Gastrocnemius medialis (tissue), 4 donors: Measurements from ENCODE around the gene CHRDL1. TPM values are rescaled to one million over a fixed set of nuclear protein-coding genes. Genes with fewer than 3 reads are reported as not detected.

ENCODE experiments used
- ATAC-seq, 2 donors: fragments of 150-250 bp; one replicate each; pipeline ENCODE4 v1.9.1; 2016
- DNase-seq, 2 donors: peaks; one replicate each; pipeline ENCODE4 v3.0.0-alpha.2; 2019
- H3K27ac ChIP-seq, 4 donors: fragments of 200-600 bp; sonication (generic); 1 replicate in 1 of 4; 2 replicates in 3 of 4; pipeline ENCODE4 v1.5.1; 2016 to 2018; ENCODE audit warnings: mild to moderate bottlenecking in 2 of 4, moderate library complexity in 1 of 4
- H3K27me3 ChIP-seq, 3 donors: fragments of 200-600 bp; sonication (generic) in 2 of 3; 1 replicate in 1 of 3; 2 replicates in 2 of 3; pipeline versions ENCODE4 v1.5.1 to v1.6.0; 2016 to 2019; ENCODE audit warnings: mild to moderate bottlenecking in 1 of 3, moderate library complexity in 1 of 3
- H3K36me3 ChIP-seq, 2 donors: fragments of 200-600 bp; sonication (generic) in 1 of 2; one replicate each; pipeline ENCODE4 v1.5.1; 2017 to 2018
- H3K4me1 ChIP-seq, 2 donors: fragments of 200-600 bp; sonication (generic) in 1 of 2; one replicate each; pipeline ENCODE4 v1.5.1; 2016 to 2017; ENCODE audit warnings: mild to moderate bottlenecking in 2 of 2
- H3K4me3 ChIP-seq, 4 donors: fragments of 200-600 bp; sonication (generic) in 3 of 4; 1 replicate in 1 of 4; 2 replicates in 3 of 4; pipeline ENCODE4 v1.5.1; 2016 to 2019; ENCODE audit warnings: mild to moderate bottlenecking in 2 of 4
- H3K9me3 ChIP-seq, 3 donors: fragments of 200-600 bp; sonication (generic) in 2 of 3; 1 replicate in 1 of 3; 2 replicates in 2 of 3; pipeline ENCODE4 v1.5.1; 2016 to 2019
- POLR2A ChIP-seq, 2 donors: fragments of 450-650 bp; IDR thresholded peaks; one replicate each; pipeline ENCODE4 v1.6.1; 2017; ENCODE audit warnings: antibody characterized with exemption in 2 of 2, mild to moderate bottlenecking in 2 of 2, moderate library complexity in 2 of 2
- in situ Hi-C, 4 donors: fragments of 200-750 bp; cut with MboI; loops; one replicate each; pipeline versions ENCODE4 v1.15.0 to v1.8.0; 2017; ENCODE audit warnings: low sequenced_read_pairs in 4 of 4
- intact Hi-C: fragments of 100-400 bp; cut with DNase I; formaldehyde crosslinking; loops from one replicate; pipeline ENCODE4 v1.15.1; 2023; ENCODE audit warnings: low total_unique reads
- total RNA-seq, 4 donors: library from RNA; depleted of rRNA; stranded (reverse); fragments of >200 nt; gene quantifications; one replicate each; pipeline versions ENCODE4 v1.1.0 to v1.2.3, GENCODE V29; 2016
- TF ChIP-seq, protein P1 (sequence below), 5 experiments: fragments of 450-650 bp in 3 of 5; fragments of 200-600 bp in 2 of 5; sonication (generic) in 2 of 5; IDR thresholded peaks in 4 of 5; conservative IDR thresholded peaks in 1 of 5; 1 replicate in 4 of 5; 2 replicates in 1 of 5; pipeline ENCODE4 v1.5.1; 2016 to 2019; ENCODE audit warnings: antibody characterized with exemption in 5 of 5, mild to moderate bottlenecking in 3 of 5, moderate library complexity in 3 of 5

Gene CHRDL1
- total RNA-seq, 4 donors from 2014 or later = 2.7 to 5.5 (median 3.0) TPM

DNA sequence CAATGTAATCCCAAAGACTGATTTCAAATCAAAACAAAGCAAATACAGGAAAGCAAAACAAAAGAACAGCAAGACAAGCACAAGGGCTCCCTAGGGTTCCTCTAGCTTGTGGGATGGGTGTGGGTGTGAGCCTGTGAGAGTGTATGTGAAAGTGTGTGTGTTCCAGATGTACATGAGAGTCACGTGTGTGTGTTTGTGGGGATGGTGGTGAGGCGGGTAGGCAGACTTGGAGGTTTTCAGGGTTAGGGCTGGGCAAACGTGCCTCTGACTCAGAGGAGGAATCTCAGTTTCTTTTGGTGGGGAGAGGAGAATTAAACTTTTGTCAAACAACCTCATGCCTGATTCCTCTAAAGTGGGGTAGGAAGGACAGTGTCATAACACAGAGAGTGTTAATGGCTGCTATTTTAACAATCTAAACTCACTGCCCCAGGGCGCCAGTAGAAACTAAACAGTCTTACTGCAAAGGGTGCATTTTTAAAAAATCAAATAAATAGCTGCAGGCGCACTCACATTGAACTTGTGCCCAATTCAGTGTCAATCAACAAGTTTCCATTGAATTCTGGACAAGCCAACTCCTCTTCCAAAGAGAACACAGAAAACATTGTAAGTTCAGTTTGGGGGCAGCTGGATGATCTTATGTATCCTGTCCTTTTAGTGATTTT lies 51.8 kb downstream of the CHRDL1 start:
- H3K9me3 ChIP-seq = no peaks in the 10 kb centered on the region
- no peaks in the 10 kb centered on the region for H3K4me1 ChIP-seq
- no peaks in the 10 kb centered on the region for H3K27me3 ChIP-seq
- no peak overlapping the region for H3K27ac ChIP-seq
- ATAC-seq (no peak), DNase-seq (no peak)
- intact Hi-C loops (no loop called here), in situ Hi-C loops (no loop called here)
- H3K36me3 ChIP-seq = no peaks in the 10 kb centered on the region
- no peak for TF ChIP-seq POLR2A (IDR thresholded peaks at IDR 0.05)
- TF ChIP-seq, protein P1, sequence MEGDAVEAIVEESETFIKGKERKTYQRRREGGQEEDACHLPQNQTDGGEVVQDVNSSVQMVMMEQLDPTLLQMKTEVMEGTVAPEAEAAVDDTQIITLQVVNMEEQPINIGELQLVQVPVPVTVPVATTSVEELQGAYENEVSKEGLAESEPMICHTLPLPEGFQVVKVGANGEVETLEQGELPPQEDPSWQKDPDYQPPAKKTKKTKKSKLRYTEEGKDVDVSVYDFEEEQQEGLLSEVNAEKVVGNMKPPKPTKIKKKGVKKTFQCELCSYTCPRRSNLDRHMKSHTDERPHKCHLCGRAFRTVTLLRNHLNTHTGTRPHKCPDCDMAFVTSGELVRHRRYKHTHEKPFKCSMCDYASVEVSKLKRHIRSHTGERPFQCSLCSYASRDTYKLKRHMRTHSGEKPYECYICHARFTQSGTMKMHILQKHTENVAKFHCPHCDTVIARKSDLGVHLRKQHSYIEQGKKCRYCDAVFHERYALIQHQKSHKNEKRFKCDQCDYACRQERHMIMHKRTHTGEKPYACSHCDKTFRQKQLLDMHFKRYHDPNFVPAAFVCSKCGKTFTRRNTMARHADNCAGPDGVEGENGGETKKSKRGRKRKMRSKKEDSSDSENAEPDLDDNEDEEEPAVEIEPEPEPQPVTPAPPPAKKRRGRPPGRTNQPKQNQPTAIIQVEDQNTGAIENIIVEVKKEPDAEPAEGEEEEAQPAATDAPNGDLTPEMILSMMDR (IDR thresholded peaks at IDR 0.05 in 4 of 5, conservative IDR thresholded peaks at IDR 0.05 in 1 of 5) = no peak
- H3K4me3 ChIP-seq = no peak overlapping the region

DNA sequence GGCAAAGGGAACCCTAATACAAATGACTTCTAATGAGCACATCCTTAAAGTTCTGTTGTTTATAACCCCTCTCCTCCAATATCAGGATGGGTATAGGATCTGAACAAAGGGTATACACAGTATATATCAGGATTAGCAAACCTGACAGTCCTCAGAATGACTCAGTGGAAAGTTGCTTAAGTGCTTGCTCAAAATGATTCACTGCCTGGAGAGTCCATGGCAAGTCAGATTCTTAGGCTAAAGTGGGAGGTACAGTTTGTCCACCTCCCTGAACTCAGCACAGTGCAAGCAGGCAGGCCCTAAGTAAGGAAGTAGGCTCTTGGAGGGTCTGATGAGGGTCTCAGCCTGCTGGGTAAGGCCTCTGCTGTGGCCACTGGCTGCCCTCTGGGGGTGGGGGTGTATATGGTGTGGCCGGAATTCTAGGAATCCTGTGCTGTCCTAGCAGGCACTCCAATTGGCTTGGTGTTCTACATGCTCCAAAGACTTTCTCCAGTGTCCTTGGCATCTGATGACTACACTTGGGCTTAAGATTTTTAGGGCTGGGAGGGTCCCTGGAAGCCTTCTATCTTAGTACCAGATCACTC lies 54.3 kb downstream of the CHRDL1 start:
- H3K36me3 ChIP-seq = no peaks in the 10 kb centered on the region
- no peaks in the 10 kb centered on the region for H3K4me1 ChIP-seq
- H3K4me3 ChIP-seq = no peak overlapping the region
- DNase-seq (no peak), ATAC-seq (no peak)
- H3K27me3 ChIP-seq = no peaks in the 10 kb centered on the region
- TF ChIP-seq, protein P1 (IDR thresholded peaks at IDR 0.05 in 4 of 5, conservative IDR thresholded peaks at IDR 0.05 in 1 of 5) = no peak
- no peak for TF ChIP-seq POLR2A (IDR thresholded peaks at IDR 0.05)
- H3K9me3 ChIP-seq = no peaks in the 10 kb centered on the region
- no peak overlapping the region for H3K27ac ChIP-seq
- in situ Hi-C loops = no loop called here
- intact Hi-C loops = no loop called here

DNA sequence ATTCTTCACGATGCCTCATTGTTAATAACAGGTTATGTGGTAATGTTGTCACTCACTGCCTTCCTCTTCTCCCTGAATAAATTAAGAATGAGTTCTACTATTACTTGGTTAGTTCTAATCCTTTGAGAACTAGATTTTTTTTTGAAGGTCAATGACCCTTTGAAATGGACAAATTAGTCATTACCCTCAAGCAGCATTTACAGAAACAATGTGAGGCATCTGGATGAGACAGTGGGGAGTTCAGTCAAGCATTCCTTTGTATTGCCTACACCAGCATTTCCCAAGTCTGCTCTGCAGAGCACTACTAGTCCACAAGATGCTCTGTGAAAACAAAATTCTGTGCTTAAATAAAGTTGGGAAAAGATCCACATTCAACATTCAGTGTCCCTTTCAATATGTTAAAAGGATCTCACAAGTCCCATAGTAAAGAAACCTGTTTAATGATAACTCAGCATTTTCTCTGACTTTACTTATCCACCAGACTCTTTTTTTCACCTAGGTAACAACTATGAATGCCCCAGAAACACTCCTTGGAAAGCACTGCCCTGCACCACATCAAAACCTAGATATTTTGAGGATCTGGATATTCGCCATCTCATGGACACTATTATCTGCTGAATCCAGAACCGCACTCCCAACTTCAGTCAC lies 60.6 kb downstream of the CHRDL1 start:
- no peak overlapping the region for H3K4me3 ChIP-seq
- intact Hi-C loops = no loop called here
- no peaks in the 10 kb centered on the region for H3K4me1 ChIP-seq
- no peaks in the 10 kb centered on the region for H3K36me3 ChIP-seq
- H3K9me3 ChIP-seq = no peaks in the 10 kb centered on the region
- ATAC-seq (peak in 1 of 2 donors; percentile 30), DNase-seq (no peak)
- H3K27me3 ChIP-seq = peaks cover 0 to 3% (median 0%) of the 10 kb centered on the region in 3 donors
- in situ Hi-C loops = no loop called here
- H3K27ac ChIP-seq = no peak overlapping the region
- TF ChIP-seq, protein P1 (IDR thresholded peaks at IDR 0.05 in 4 of 5, conservative IDR thresholded peaks at IDR 0.05 in 1 of 5) = no peak

DNA sequence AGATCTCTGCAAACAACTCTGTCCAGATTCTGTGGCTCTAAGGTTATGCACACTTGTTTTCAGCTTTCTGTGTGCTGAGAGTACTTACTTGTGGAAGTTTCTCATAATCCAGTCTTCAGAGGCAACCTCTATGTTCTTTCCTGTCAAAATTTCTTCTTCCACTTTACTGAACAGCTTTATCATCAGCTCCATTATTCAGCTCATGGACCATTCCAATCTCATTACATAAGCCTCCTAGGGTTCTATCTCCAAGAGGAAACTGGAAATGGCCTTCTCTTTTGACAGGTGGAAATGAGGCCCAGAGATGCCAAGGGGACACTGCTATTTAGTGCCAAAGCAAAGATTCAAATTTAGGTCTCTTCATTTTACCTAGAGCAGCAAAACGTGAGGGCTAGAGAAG lies 61.3 kb downstream of the CHRDL1 start:
- no peaks in the 10 kb centered on the region for H3K9me3 ChIP-seq
- TF ChIP-seq, protein P1 (IDR thresholded peaks at IDR 0.05 in 4 of 5, conservative IDR thresholded peaks at IDR 0.05 in 1 of 5) = no peak
- TF ChIP-seq POLR2A (IDR thresholded peaks at IDR 0.05) = no peak
- no peak for ATAC-seq
- in situ Hi-C loops = no loop called here
- DNase-seq = no peak
- H3K4me3 ChIP-seq = no peak overlapping the region
- H3K27me3 ChIP-seq = peaks cover 0 to 3% (median 0%) of the 10 kb centered on the region in 3 donors
- no peaks in the 10 kb centered on the region for H3K4me1 ChIP-seq
- H3K36me3 ChIP-seq = no peaks in the 10 kb centered on the region
- intact Hi-C loops = no loop called here
- H3K27ac ChIP-seq = no peak overlapping the region
